Stimulated activated CD4-positive, alpha-beta T cell treated with anti-CD3 and anti-CD28 coated beads, Interleukin-4, amount 100 ng/mL, for 1 hour (primary cell): ENCODE results near the gene NDUFAF4.
"Not testable (repeated sequence)": the region's sequence is repeated elsewhere in the genome, so short reads cannot be mapped to it uniquely, and the experiment has no call there.

Experiments
- DNase-seq: peaks from one replicate; pipeline ENCODE4 v3.0.0-alpha.2; 2020

The NDUFAF4 gene

GRCh38 chr6:96898241-96898851 is 655 bp upstream of the NDUFAF4 start:
- no peak for DNase-seq

- DNase-seq, result no peak
These were observed 8.5 kb downstream of the NDUFAF4 start for GRCh38 chr6:96889146-96889545.

GRCh38 chr6:96888745-96889144 is 8.9 kb downstream of the NDUFAF4 start:
- DNase-seq, result no peak

DNA sequence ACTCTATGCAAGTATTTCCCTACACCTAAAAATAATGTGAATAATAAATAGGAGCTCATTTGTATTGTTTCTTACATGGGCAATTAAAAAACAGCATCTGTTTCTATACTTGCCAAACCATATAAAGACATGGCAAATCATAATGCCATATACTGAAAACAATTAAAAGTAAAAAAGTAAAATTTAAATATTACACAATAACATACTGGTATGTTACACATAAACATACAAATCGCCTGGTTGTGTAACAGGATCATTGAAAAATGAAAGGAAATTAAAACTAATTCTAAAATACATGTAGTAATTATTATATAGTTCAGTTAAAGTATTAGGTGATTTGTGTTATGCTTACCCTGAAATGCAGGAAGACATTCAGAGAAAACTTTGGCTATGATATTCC is 11.2 kb downstream of the NDUFAF4 start:
- DNase-seq, result no peak

GRCh38 chr6:96885187-96885631 is 12.5 kb downstream of the NDUFAF4 start:
- DNase-seq, result not testable (repeated sequence)

GRCh38 chr6:96878143-96878542 is 19.5 kb downstream of the NDUFAF4 start:
- no peak for DNase-seq

DNA sequence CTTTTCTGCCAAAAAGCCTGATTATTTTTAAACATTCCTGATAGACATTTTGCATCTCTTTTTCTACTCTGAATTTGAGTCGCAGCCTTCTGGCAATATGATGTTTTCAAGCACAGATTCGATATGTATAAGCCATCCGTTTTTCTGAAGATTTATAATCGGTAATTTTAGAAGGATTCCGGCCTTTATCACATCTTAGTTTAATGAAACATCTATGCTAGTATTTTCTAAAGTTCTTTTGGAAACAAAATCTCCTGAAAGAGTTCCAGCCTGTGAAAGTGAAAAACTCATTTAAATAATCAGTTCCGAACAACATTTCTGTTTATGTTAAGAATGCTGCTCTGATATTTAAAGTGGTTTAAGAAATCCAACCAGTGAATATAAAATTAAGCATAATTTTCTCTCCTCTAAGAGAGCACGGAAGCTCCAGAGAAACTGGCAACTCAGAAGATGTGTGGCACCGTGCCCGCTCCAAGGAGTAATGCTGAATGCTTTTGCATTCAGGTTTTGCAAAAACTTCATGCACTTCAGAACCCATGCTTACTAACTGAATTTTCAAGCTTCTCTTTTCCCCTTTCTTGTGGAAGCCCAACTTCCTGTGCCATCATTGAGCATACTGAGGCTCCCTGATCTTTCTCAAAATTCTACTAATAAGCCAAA is 20.7 kb downstream of the NDUFAF4 start:
- no peak for DNase-seq

DNA sequence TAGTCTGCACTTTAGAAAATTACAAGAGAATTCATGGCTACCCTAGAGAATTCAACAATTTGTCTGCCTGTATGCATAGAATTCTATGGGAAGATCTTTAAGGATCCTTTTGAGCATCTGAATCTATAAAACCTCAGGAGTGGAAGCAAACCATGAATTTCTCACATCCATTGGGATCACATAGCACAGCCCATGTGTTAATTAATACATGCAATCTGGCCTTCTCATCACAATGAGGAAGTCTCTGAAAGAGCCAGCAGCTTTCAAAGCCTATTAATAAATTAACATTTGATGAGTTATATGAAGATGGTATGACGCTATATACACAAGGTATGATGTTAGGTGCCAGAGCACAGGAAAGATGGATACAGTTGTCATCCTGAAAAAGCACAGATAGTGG is 24.7 kb downstream of the NDUFAF4 start:
- no peak for DNase-seq

- no peak for DNase-seq
These were observed 32.7 kb downstream of the NDUFAF4 start for GRCh38 chr6:96865055-96865405.

DNA sequence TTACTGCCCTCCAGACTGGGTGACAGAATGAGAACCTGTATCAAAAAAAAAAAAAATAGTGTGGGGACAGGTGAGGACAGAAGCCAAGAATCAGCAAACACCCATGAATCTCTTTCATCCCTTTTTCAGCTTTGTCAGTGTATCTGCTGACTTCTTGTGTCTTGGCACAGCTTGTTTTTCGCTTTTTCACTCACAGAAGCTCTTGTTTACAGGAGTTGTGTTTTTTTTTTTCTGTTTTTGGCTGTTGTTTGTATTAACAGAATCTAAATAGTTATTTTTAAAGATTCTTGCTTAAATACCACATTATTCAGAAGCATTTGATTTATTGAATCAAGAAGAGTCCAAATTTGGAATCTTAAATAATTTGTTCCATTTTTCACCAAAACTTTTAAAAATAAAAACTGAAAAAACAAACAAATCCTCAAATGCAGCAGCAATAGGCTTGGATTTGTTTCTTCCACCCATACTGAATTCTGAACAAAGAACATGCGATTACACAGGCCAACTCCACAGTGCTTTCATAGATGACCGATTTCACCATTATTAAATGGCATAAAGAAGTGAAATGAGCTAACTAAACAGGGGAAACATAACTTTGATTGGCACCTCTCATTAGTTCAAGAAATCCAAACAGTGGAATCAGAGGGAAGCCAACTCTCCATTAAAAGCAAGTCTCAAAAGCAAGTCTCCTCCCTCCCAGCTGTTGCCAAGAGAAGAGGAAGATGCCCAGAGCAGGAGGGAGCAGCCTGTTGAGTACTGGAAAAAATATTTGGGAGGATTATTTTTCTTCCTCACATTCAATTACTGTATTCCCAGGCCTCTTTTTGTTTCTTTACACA is 33.3 kb downstream of the NDUFAF4 start:
- DNase-seq, result no peak

- no peak for DNase-seq
These were observed 35.1 kb downstream of the NDUFAF4 start for GRCh38 chr6:96862560-96862959.

DNA sequence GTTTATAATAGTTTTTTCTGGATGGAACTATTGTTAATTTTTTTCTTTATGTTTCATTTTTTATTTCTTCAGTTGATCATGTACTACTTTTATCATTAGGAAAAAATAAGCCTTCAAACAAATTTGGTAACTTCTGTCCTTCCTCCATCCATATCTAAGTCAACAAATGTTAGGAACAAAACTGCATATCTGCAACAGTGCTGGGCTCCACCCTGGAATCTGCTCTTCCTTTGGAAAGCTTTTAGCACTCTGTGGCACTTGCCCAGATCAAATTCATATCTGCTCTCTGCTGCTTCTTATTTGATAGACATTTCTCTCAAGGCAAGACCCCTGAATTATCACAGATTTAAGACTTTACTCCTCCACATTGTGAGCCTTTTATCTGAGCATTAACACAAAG is 36.1 kb downstream of the NDUFAF4 start:
- no peak for DNase-seq

GRCh38 chr6:96856856-96857255 is 40.8 kb downstream of the NDUFAF4 start:
- no peak for DNase-seq

GRCh38 chr6:96853083-96853482 is 44.6 kb downstream of the NDUFAF4 start:
- DNase-seq, result no peak

GRCh38 chr6:96852605-96853004 is 45.1 kb downstream of the NDUFAF4 start:
- no peak for DNase-seq

- no peak for DNase-seq
These were observed 45.8 kb downstream of the NDUFAF4 start for GRCh38 chr6:96851858-96852257.

GRCh38 chr6:96849615-96850014 is 48.1 kb downstream of the NDUFAF4 start:
- DNase-seq, result no peak

GRCh38 chr6:96844530-96844929 is 53.2 kb downstream of the NDUFAF4 start:
- DNase-seq, result no peak

- no peak for DNase-seq
These were observed 56.3 kb downstream of the NDUFAF4 start for GRCh38 chr6:96841345-96841744.
